K562 (cell line): Measurements from ENCODE around the gene FMOD. TPM values are rescaled to one million over a fixed set of nuclear protein-coding genes. Genes with fewer than 3 reads are reported as not detected.

Experiments
- ATAC-seq: fragments of 200-7000 bp; cut with Tn5 transposase; 3 replicates; pipeline ENCODE4 v1.9.1; 2020; ENCODE audit warnings: moderate library complexity
- BruUV-seq: library from RNA; stranded (reverse); fragments of 400-500 nt; replicated peaks from 2 replicates; lab custom pipeline; 2021; lab: Mats Ljungman, UMichigan
- CTCF ChIA-PET: fragments of 300-600 bp; formaldehyde crosslinking; extraction: SDS; loops from one replicate; lab custom pipeline; 2021; ENCODE audit warnings: low intra/inter-chr PET ratio; lab: Yijun Ruan, JAX
- POLR2A ChIA-PET: fragments of 300-600, 350-650 bp; sonication (Branson Sonifier 250); formaldehyde crosslinking; extraction: SDS; loops from one replicate; lab custom pipeline; 2021; ENCODE audit warnings: antibody characterized with exemption, inconsistent platforms; lab: Yijun Ruan, JAX
- DNase-seq, 4 experiments: peaks; one replicate each; pipeline versions ENCODE4 v3.0.0 to v3.0.0-alpha.2; 2011 to 2018; ENCODE audit warnings: low spot score in 3 of 4, mixed read lengths in 3 of 4; ENCODE audit errors: extremely low read depth in 1 of 4
- FAIRE-seq: peaks from 2 replicates; lab custom pipeline; 2011; peaks lifted over from hg19 to GRCh38; lab: Jason Lieb, UNC
- H2AFZ ChIP-seq: 2 replicates; pipeline ENCODE4 v1.6.0; 2011; ENCODE audit warnings: low read depth, low read length, control low read depth, inconsistent platforms
- H3K27ac ChIP-seq: fragments of 200-600 bp; 3 replicates; pipeline ENCODE4 v1.8.0; 2011; ENCODE audit warnings: low read depth, mild to moderate bottlenecking, control low read depth, inconsistent platforms, low read length, moderate library complexity, mixed read lengths; ENCODE audit errors: extremely low read depth
- H3K27me3 ChIP-seq, 2 experiments: fragments of 300-600 bp in 1 of 2; 2 replicates in 1 of 2; 3 replicates in 1 of 2; pipeline versions ENCODE4 v1.6.0 to v1.8.0; 2011; ENCODE audit warnings: inconsistent platforms in 2 of 2, low read length in 2 of 2, mild to moderate bottlenecking in 1 of 2, mixed read lengths in 1 of 2, moderate library complexity in 1 of 2; ENCODE audit not compliant: control insufficient read depth in 2 of 2, insufficient read depth in 2 of 2
- H3K36me3 ChIP-seq: fragments of 300-600 bp; 3 replicates; pipeline ENCODE4 v1.8.0; 2011; ENCODE audit warnings: mild to moderate bottlenecking, low read length, inconsistent platforms; ENCODE audit not compliant: control insufficient read depth, insufficient read depth
- H3K4me1 ChIP-seq, 2 experiments: fragments of 200-600 bp in 1 of 2; replicated peaks in 1 of 2; 2 replicates in 1 of 2; 3 replicates in 1 of 2; pipeline versions ENCODE4 v1.5.1 to v1.8.0; 2011; ENCODE audit warnings: inconsistent platforms in 2 of 2, low read length in 2 of 2, mild to moderate bottlenecking in 1 of 2, mixed read lengths in 1 of 2, moderate library complexity in 1 of 2; ENCODE audit not compliant: control insufficient read depth in 2 of 2, insufficient read depth in 2 of 2
- H3K4me2 ChIP-seq: 2 replicates; pipeline ENCODE4 v1.6.1; 2011; ENCODE audit warnings: low read length, control low read depth, inconsistent platforms, mixed read lengths; ENCODE audit not compliant: insufficient read depth
- H3K4me3 ChIP-seq: fragments of 200-600 bp; sonication (generic), shearing (Covaris generic); 2 replicates; pipeline ENCODE4 v1.5.1; 2016; ENCODE audit warnings: control low read depth, inconsistent platforms
- H3K79me2 ChIP-seq: fragments of 200-600 bp; 3 replicates; pipeline ENCODE4 v1.8.0; 2011; ENCODE audit warnings: low read length, inconsistent platforms; ENCODE audit not compliant: control insufficient read depth, insufficient read depth
- H3K9ac ChIP-seq, 2 experiments: 2 replicates each; pipeline versions ENCODE4 v1.6.0 to v1.6.1; 2011; ENCODE audit warnings: low read depth in 2 of 2, low read length in 2 of 2, control low read depth in 1 of 2, inconsistent platforms in 1 of 2, mild to moderate bottlenecking in 1 of 2, mixed read lengths in 1 of 2; ENCODE audit not compliant: insufficient read depth in 1 of 2
- H3K9me1 ChIP-seq: one replicate; pipeline ENCODE4 v1.6.0; 2011; ENCODE audit warnings: inconsistent platforms, mild to moderate bottlenecking, low read length, moderate library complexity; ENCODE audit not compliant: control insufficient read depth, insufficient read depth
- H3K9me3 ChIP-seq: replicated peaks from 2 replicates; pipeline ENCODE4 v1.5.1; 2011; ENCODE audit warnings: low read depth, low read length, inconsistent platforms; ENCODE audit not compliant: control insufficient read depth, insufficient read depth
- H4K20me1 ChIP-seq: replicated peaks from 2 replicates; pipeline ENCODE4 v1.6.1; 2011; ENCODE audit warnings: low read length, inconsistent platforms, mixed read lengths; ENCODE audit not compliant: control insufficient read depth, insufficient read depth
- ARID2 ChIP-seq: fragments of 450-650 bp; IDR thresholded peaks from 2 replicates; pipeline ENCODE4 v1.6.1; 2017; ENCODE audit warnings: antibody characterized with exemption, mild to moderate bottlenecking
- CHCHD3 ChIP-seq: fragments of 250-450 bp; sonication (Bioruptor Pico); IDR thresholded peaks from 2 replicates; pipeline ENCODE4 v2.1.2; 2022; ENCODE audit warnings: mild to moderate bottlenecking
- CTBP1 ChIP-seq: fragments of 450-650 bp; IDR thresholded peaks from 2 replicates; pipeline ENCODE4 v1.6.1; 2016; ENCODE audit warnings: borderline replicate concordance
- DMBX1 ChIP-seq: fragments of 250-450 bp; sonication (Bioruptor Pico); IDR thresholded peaks from 2 replicates; pipeline ENCODE4 v1.8.0; 2022; ENCODE audit warnings: inconsistent platforms, mild to moderate bottlenecking, moderate library complexity, borderline replicate concordance
- E2F3 ChIP-seq: fragments of 250-450 bp; sonication (Bioruptor Pico); IDR thresholded peaks from 2 replicates; pipeline ENCODE4 v1.4.0; 2020; ENCODE audit warnings: mild to moderate bottlenecking
- ESRRA ChIP-seq: fragments of 450-650 bp; IDR thresholded peaks from 2 replicates; pipeline ENCODE4 v1.6.1; 2014; ENCODE audit warnings: low read depth, mild to moderate bottlenecking, moderate library complexity, borderline replicate concordance
- KLF10 ChIP-seq: fragments of 250-450 bp; sonication (Bioruptor Pico); IDR thresholded peaks from 2 replicates; pipeline ENCODE4 v1.6.1; 2021; ENCODE audit warnings: matching md5 sums
- LEF1 ChIP-seq: fragments of 450-650 bp; IDR thresholded peaks from 2 replicates; pipeline ENCODE4 v1.6.1; 2016; ENCODE audit warnings: mild to moderate bottlenecking
- MXD1 ChIP-seq: fragments of 250-450 bp; sonication (Bioruptor Pico); IDR thresholded peaks from 2 replicates; pipeline ENCODE4 v1.8.0; 2021; ENCODE audit warnings: borderline replicate concordance, mild to moderate bottlenecking, moderate library complexity; ENCODE audit not compliant: poor library complexity, severe bottlenecking
- NFIC ChIP-seq: fragments of 450-650 bp; IDR thresholded peaks from 2 replicates; pipeline ENCODE4 v1.6.1; 2017; ENCODE audit warnings: mild to moderate bottlenecking, inconsistent platforms
- NR1H2 ChIP-seq: sonication (generic); formaldehyde crosslinking; IDR thresholded peaks from 2 replicates; pipeline ENCODE4 v1.4.0; 2020; ENCODE audit warnings: mild to moderate bottlenecking, missing genetic modification reagents
- PHTF2 ChIP-seq: fragments of 250-450 bp; sonication (Bioruptor Pico); IDR thresholded peaks from 2 replicates; pipeline ENCODE4 v1.5.0; 2021; ENCODE audit warnings: mild to moderate bottlenecking
- PKNOX1 ChIP-seq: fragments of 450-650 bp; IDR thresholded peaks from 2 replicates; pipeline ENCODE4 v1.6.1; 2016
- POLR2H ChIP-seq: IDR thresholded peaks from 2 replicates; pipeline ENCODE4 v1.6.1; 2016; ENCODE audit warnings: missing genetic modification characterization, low read depth, mild to moderate bottlenecking, control low read depth, missing compliant biosample characterization, moderate library complexity
- USF2 ChIP-seq: sonication (generic); formaldehyde crosslinking; IDR thresholded peaks from 2 replicates; pipeline ENCODE4 v1.5.0; 2020; ENCODE audit warnings: missing genetic modification reagents
- ZBTB43 ChIP-seq: sonication (generic); formaldehyde crosslinking; IDR thresholded peaks from 2 replicates; pipeline ENCODE4 v1.8.0; 2023; ENCODE audit warnings: mild to moderate bottlenecking, missing genetic modification reagents
- ZBTB8A ChIP-seq: fragments of 450-650 bp; IDR thresholded peaks from 2 replicates; pipeline ENCODE4 v1.6.1; 2018; ENCODE audit warnings: mild to moderate bottlenecking, moderate library complexity; ENCODE audit not compliant: partially characterized antibody
- ZKSCAN3 ChIP-seq: fragments of 250-450 bp; sonication (Bioruptor Pico); IDR thresholded peaks from 2 replicates; pipeline ENCODE4 v1.4.0; 2020
- ZNF696 ChIP-seq: fragments of 250-450 bp; sonication (Bioruptor Pico); conservative IDR thresholded peaks from 2 replicates; pipeline ENCODE4 v1.4.0; 2020; ENCODE audit warnings: mild to moderate bottlenecking, moderate library complexity
- WGBS: fragments of 100-300 bp; shearing (Covaris generic); methylation state at CpG from one replicate; pipeline ENCODE4 v1.1.6; 2016; ENCODE audit warnings: low coverage, mixed read lengths; ENCODE audit not compliant: insufficient coverage; ENCODE audit errors: missing lambda C conversion rate; 5-methylcytosine and 5-hydroxymethylcytosine counted together
- in situ Hi-C: fragments of 300-500 bp; cut with MboI; formaldehyde crosslinking; loops from 4 replicates; pipeline ENCODE4 v1.15.0; 2018; ENCODE audit warnings: inconsistent platforms, mixed read lengths
- intact Hi-C: fragments of 100-400 bp; cut with micrococcal nuclease; formaldehyde crosslinking; loops from 2 replicates; pipeline ENCODE4 v1.14.2; 2022
- polyA plus RNA-seq, 8 experiments: library from polyadenylated mRNA; depleted of rRNA in 4 of 8; stranded (reverse) in 5 of 8; unstranded in 3 of 8; fragments of >200 nt; fragmentation: Nextera tagmentation in 2 of 8; fragmentation: Illumina TruSeq in 1 of 8; extraction: Ambion mirVana in 2 of 8; extraction: Trizol in 1 of 8; gene quantifications; 2 replicates each; pipeline versions ENCODE4 v1.2.1 to v1.2.3, GENCODE V29; 2011 to 2014; ENCODE audit warnings: inconsistent platforms in 1 of 8, missing spikeins in 1 of 8
- total RNA-seq, 7 experiments: library from RNA; depleted of rRNA in 6 of 7; stranded (reverse); fragments of >200 nt in 6 of 7; fragmentation: Illumina TruSeq in 2 of 7; extraction: Trizol in 2 of 7; gene quantifications; 2 replicates each; pipeline versions ENCODE4 v1.2.1 to v1.2.3, GENCODE V29; 2011 to 2021; ENCODE audit warnings: low replicate concordance in 1 of 7

The FMOD gene
- total and polyA plus RNA-seq, 9 of the 15 experiments (the other 6 are each of a cell fraction or from before 2014, with no cell fraction given), result 0.03 to 0.13 (median 0.03) TPM; not detected in 6

- ChIA-PET POLR2A (interaction anchor here (0.6 to 6.6 kb wide), 8 partner anchors 8 to 194 kb away, joined by 3 to 84 read pairs (median 4); partner anchors contain the start of gene BTG2), CTCF (interaction anchor here (0.6 kb wide), 1 partner anchor 30 kb away, joined by 3 read pairs; no protein-coding TSS in a partner anchor)
- Histone ChIP-seq H3K9ac (peak overlapping the region in 1 of 2 experiments; percentile 34; a peak in 2 of 4 replicates), H3K36me3 (no peaks in the 10 kb centered on the region), H3K27me3 (no peaks in the 10 kb centered on the region), H3K9me3 (no peaks in the 10 kb centered on the region), H3K9me1 (no peaks in the 10 kb centered on the region), H2AFZ (peak overlapping the region; percentile 70), H3K4me2 (no peak overlapping the region), H3K79me2 (no peaks in the 10 kb centered on the region), H3K4me1 (peaks cover 38 to 49% of the 10 kb centered on the region in 2 experiments), H3K4me3 (no peak overlapping the region), H3K27ac (peak overlapping the region; percentile 4; the same call in 1 of the 3 replicates), H4K20me1 (no peaks in the 10 kb centered on the region)
- intact Hi-C loops, result no loop called here
- WGBS, result 37% methylated on average over 17 of the region's 17 CpGs
- BruUV-seq, result no TSS peak
- peak in 1 of 4 experiments; percentile 44 for DNase-seq
- ATAC-seq, result peak; percentile 31
- in situ Hi-C loops, result no loop called here
- peak; percentile 23 for FAIRE-seq
- TF ChIP-seq USF2 (CRISPR knock-in tag), result peak; percentile 25; the same call in 1 of the 2 replicates
- no peak for TF ChIP-seq PHTF2 (CRISPR knock-in tag)
- TF ChIP-seq ZBTB43, result 0 out of 2 replicates have a peak, but pooled peaks have one; percentile 7
- no peak for TF ChIP-seq ARID2
- peak; percentile 57; the same call in 1 of the 2 replicates for TF ChIP-seq LEF1
- TF ChIP-seq CTBP1, result peak; percentile 30; the same call in 1 of the 2 replicates
- TF ChIP-seq POLR2H (tag), result no peak
- TF ChIP-seq NR1H2 (CRISPR knock-in tag), result no peak
- TF ChIP-seq DMBX1 (CRISPR knock-in tag), result peak; percentile 66
- no peak; the same call in 1 of the 2 replicates for TF ChIP-seq ESRRA
- TF ChIP-seq PKNOX1, result 0 out of 2 replicates have a peak, but pooled peaks have one; percentile 18
- TF ChIP-seq ZNF696, result no peak
- TF ChIP-seq MXD1 (CRISPR knock-in tag), result no peak
- no peak for TF ChIP-seq ZKSCAN3
- no peak for TF ChIP-seq E2F3 (CRISPR knock-in tag)
- no peak for TF ChIP-seq CHCHD3 (CRISPR knock-in tag)
- TF ChIP-seq KLF10 (CRISPR knock-in tag), result no peak
- no peak for TF ChIP-seq ZBTB8A
- TF ChIP-seq NFIC, result no peak
These were observed 59.5 kb downstream of the FMOD start for GRCh38 chr1:203291201-203292096.
